A673 (cell line): Measurements from ENCODE around the gene CKAP2L. TPM values are rescaled to one million over a fixed set of nuclear protein-coding genes. Genes with fewer than 3 reads are reported as not detected.

Source experiments
- BruUV-seq: library from RNA; stranded (reverse); fragments of 400-500 nt; replicated peaks from 2 replicates; lab custom pipeline; 2021; lab: Mats Ljungman, UMichigan
- CTCF ChIA-PET: fragments of 300-600 bp; sonication (Branson Sonifier 250); formaldehyde crosslinking; loops from one replicate; lab custom pipeline; 2022; ENCODE audit warnings: antibody characterized with exemption; lab: Charles Lee
- POLR2A ChIA-PET: fragments of 300-600 bp; sonication (Branson Sonifier 250); formaldehyde crosslinking; loops from one replicate; lab custom pipeline; 2022; ENCODE audit warnings: antibody characterized with exemption; ENCODE audit not compliant: low non-redundant PET; lab: Charles Lee
- DNase-seq: peaks from one replicate; pipeline ENCODE4 v3.0.0-alpha.2; 2015; ENCODE audit warnings: low spot score
- H3K27ac ChIP-seq: fragments of 200-600 bp; sonication (generic); 2 replicates; pipeline ENCODE4 v1.5.1; 2016; ENCODE audit warnings: mixed run types, low read depth, mild to moderate bottlenecking, mixed read lengths, antibody characterized with exemption, low read length; ENCODE audit not compliant: poor library complexity, severe bottlenecking
- H3K27me3 ChIP-seq: fragments of 200-600 bp; sonication (generic); replicated peaks from 2 replicates; pipeline ENCODE4 v1.6.1; 2017; ENCODE audit warnings: mixed run types, low read depth, mild to moderate bottlenecking, mixed read lengths, antibody characterized with exemption, low read length; ENCODE audit not compliant: insufficient read depth, poor library complexity
- H3K36me3 ChIP-seq: fragments of 200-600 bp; sonication (generic); 2 replicates; pipeline ENCODE4 v1.6.1; 2016; ENCODE audit warnings: mixed run types, mild to moderate bottlenecking, mixed read lengths, antibody characterized with exemption, low read length; ENCODE audit not compliant: insufficient read depth, poor library complexity, severe bottlenecking
- H3K4me1 ChIP-seq: fragments of 200-600 bp; sonication (generic); 2 replicates; pipeline ENCODE4 v1.6.1; 2017; ENCODE audit warnings: mixed run types, mild to moderate bottlenecking, mixed read lengths, antibody characterized with exemption, low read length; ENCODE audit not compliant: insufficient read depth, poor library complexity, severe bottlenecking
- H3K4me3 ChIP-seq: fragments of 200-600 bp; sonication (generic); 2 replicates; pipeline ENCODE4 v1.5.1; 2016; ENCODE audit warnings: low read depth, mixed run types, mild to moderate bottlenecking, mixed read lengths, low read length; ENCODE audit not compliant: poor library complexity, severe bottlenecking
- H3K9me3 ChIP-seq: fragments of 200-600 bp; sonication (generic); 2 replicates; pipeline ENCODE4 v1.6.1; 2016; ENCODE audit warnings: mixed run types, low read depth, mild to moderate bottlenecking, mixed read lengths, antibody characterized with exemption, low read length; ENCODE audit not compliant: poor library complexity, severe bottlenecking
- EZH2 ChIP-seq: fragments of 200-600 bp; sonication (generic); IDR thresholded peaks from 2 replicates; pipeline ENCODE4 v1.6.1; 2017; ENCODE audit warnings: borderline replicate concordance, low read depth, mild to moderate bottlenecking, mixed read lengths, antibody characterized with exemption, low read length; ENCODE audit not compliant: poor library complexity, severe bottlenecking
- intact Hi-C: fragments of 100-400 bp; cut with micrococcal nuclease; formaldehyde crosslinking; loops from one replicate; pipeline ENCODE4 v1.10.0; 2022; ENCODE audit not compliant: unreplicated experiment
- total RNA-seq: library from RNA; stranded (reverse); gene quantifications from 2 replicates; pipeline ENCODE4 v1.2.3, GENCODE V29; 2021
- TF ChIP-seq, protein P1 (sequence below): fragments of 300-800, 200-600 bp; sonication (generic); conservative IDR thresholded peaks from 2 replicates; pipeline ENCODE4 v1.5.1; 2017; ENCODE audit warnings: low read depth, mild to moderate bottlenecking, antibody characterized with exemption, low read length, moderate library complexity, mixed read lengths

Gene CKAP2L
- total RNA-seq, 1 experiment from 2014 or later, result 49.6 TPM

DNA sequence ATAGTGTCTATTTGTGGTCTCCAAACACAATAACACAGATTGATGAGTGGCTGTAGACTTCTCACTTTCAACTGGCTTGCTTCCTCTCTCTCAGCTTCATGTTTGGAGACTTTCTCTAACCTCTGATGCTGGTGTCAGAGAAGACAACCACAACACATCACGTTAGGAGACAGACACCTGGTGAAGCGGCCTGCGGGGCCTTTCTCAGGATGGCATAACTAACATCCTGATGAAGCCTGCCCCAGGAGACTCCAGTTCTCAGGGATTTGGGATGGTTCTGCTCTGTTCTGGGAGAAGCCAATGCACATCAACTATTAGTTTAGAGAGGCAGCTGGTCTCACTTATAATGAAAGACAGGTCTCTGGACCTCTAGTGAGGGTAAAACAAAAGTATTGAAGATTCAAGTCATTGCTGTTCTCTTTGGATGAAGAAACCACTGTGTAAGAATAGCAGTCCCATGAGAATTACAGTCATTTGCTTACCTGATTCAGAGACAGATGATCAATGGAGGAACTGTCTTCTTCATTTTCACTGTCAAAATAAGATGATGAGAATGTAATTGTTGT is 17.9 kb upstream of the CKAP2L start:
- H3K4me3 ChIP-seq, result no peak overlapping the region
- intact Hi-C loops, result no loop called here
- no peak for DNase-seq
- H3K4me1 ChIP-seq, result peaks cover 17% of the 10 kb centered on the region
- no peak overlapping the region for H3K27ac ChIP-seq
- no peaks in the 10 kb centered on the region for H3K27me3 ChIP-seq
- no peaks in the 10 kb centered on the region for H3K9me3 ChIP-seq
- TF ChIP-seq, protein P1, sequence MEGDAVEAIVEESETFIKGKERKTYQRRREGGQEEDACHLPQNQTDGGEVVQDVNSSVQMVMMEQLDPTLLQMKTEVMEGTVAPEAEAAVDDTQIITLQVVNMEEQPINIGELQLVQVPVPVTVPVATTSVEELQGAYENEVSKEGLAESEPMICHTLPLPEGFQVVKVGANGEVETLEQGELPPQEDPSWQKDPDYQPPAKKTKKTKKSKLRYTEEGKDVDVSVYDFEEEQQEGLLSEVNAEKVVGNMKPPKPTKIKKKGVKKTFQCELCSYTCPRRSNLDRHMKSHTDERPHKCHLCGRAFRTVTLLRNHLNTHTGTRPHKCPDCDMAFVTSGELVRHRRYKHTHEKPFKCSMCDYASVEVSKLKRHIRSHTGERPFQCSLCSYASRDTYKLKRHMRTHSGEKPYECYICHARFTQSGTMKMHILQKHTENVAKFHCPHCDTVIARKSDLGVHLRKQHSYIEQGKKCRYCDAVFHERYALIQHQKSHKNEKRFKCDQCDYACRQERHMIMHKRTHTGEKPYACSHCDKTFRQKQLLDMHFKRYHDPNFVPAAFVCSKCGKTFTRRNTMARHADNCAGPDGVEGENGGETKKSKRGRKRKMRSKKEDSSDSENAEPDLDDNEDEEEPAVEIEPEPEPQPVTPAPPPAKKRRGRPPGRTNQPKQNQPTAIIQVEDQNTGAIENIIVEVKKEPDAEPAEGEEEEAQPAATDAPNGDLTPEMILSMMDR, result no peak
- no peak for TF ChIP-seq EZH2
- CTCF ChIA-PET, result no interaction called here
- no TSS peak for BruUV-seq
- POLR2A ChIA-PET, result no interaction called here
- no peaks in the 10 kb centered on the region for H3K36me3 ChIP-seq

DNA sequence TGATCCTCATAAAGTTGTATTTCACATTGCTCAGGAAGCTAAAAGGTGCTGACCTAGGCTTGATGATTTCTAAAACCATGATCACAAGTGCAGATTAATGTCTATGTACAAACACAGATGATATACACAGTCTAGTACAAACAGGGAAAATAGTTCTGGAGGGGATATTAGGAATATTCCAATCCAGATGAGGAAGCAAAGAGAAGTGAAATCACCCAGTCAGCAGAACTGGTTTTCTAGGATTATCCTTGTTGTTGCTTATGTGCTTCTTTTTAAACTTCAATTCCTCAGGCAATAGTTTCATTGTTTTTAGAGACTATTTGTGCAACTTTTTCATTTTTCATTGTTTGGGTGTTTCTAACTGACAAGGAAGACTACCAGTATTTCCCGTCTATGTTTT is 15.2 kb upstream of the CKAP2L start:
- no TSS peak for BruUV-seq
- Histone ChIP-seq H3K9me3 (no peaks in the 10 kb centered on the region), H3K27ac (no peak overlapping the region), H3K4me3 (no peak overlapping the region), H3K36me3 (no peaks in the 10 kb centered on the region), H3K27me3 (no peaks in the 10 kb centered on the region), H3K4me1 (peaks cover 16% of the 10 kb centered on the region)
- TF ChIP-seq, protein P1, result no peak
- TF ChIP-seq EZH2, result no peak
- CTCF ChIA-PET, result no interaction called here
- POLR2A ChIA-PET, result no interaction called here
- no peak for DNase-seq
- intact Hi-C loops, result no loop called here

DNA sequence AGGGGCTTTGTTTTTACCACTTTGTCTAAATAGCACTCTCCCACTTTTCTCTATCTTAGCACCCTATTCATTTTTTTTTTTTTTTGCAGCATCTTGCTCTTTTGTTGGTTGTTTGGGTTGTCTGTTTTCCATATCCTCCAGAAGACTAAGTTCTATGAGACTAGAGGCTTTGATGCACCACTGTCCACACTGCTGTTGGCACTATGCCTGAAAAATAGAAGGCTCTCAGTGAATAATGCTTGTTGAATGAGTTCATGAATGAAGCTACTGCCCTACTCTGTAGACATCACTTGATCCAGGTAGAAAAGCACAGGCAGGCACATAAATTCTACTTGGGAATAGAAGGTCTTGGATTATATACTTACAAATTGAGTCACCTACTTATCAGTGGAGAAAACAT is 12.6 kb upstream of the CKAP2L start:
- Histone ChIP-seq H3K9me3 (no peaks in the 10 kb centered on the region), H3K4me1 (no peaks in the 10 kb centered on the region), H3K27ac (no peak overlapping the region), H3K27me3 (no peaks in the 10 kb centered on the region), H3K36me3 (no peaks in the 10 kb centered on the region), H3K4me3 (no peak overlapping the region)
- BruUV-seq, result no TSS peak
- ChIA-PET CTCF (no interaction called here), POLR2A (interaction anchor here (0.7 kb wide), 1 partner anchor 1032 kb away, joined by 11 read pairs; no protein-coding TSS in a partner anchor)
- no peak for TF ChIP-seq EZH2
- TF ChIP-seq, protein P1, result no peak
- intact Hi-C loops, result no loop called here
- DNase-seq, result no peak
